RPMI7951 (cell line): Measurements from ENCODE around the gene EVA1B. TPM values are rescaled to one million over a fixed set of nuclear protein-coding genes. Genes with fewer than 3 reads are reported as not detected.

ENCODE experiments used
- DNase-seq: peaks from one replicate; pipeline ENCODE4 v3.0.0-alpha.2; 2012; ENCODE audit warnings: low read depth
- total RNA-seq: library from RNA; depleted of rRNA; stranded (reverse); fragments of >200 nt; shearing (Covaris generic); gene quantifications from 2 replicates; pipeline ENCODE4 v1.2.3, GENCODE V29; 2014; rRNA removed

The EVA1B gene, protein sequence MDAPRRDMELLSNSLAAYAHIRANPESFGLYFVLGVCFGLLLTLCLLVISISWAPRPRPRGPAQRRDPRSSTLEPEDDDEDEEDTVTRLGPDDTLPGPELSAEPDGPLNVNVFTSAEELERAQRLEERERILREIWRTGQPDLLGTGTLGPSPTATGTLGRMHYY
- total RNA-seq = 78.7 and 112 TPM in 2 replicates

DNA sequence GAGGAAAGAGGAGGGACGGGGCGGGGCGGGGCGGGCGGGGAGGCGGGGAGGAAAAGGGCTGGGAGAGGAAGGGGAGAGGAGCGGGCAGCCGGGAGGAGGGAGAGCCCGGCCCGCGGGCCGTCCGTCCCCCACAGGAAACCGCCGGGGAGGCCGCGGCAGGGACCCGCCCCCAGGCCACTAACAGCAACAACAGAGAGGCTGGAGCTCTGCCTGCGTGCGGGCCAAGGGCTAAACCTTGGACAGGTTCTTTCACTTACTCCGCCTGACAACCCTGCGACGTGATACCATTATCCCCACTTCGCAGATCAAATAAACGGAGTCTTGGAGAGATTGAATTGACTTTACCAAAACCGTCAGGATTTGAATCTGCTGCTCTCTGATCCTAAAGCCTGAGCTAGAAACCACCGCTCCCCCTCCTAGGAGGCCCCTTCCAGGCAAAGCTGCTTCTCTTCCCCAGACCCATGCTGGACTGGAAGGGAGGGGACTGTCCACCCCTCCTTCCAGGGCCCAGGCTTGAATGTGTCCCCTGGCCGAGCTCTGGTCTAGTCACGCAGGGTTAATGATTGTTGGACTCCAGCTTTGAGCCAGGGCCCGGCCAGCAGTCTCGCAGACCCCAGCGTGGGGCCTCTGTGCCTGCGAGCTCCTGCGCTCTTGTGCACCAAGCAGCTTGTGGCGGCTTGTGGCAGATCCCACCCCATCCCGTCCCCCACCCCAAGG lies at the start of gene EVA1B:
TSS of gene EVA1B (minus strand) at position 10 of the 717 bp plus-strand sequence. CDS start 608 bp downstream, outside the sequence.
- peak; percentile 88 for DNase-seq

DNA sequence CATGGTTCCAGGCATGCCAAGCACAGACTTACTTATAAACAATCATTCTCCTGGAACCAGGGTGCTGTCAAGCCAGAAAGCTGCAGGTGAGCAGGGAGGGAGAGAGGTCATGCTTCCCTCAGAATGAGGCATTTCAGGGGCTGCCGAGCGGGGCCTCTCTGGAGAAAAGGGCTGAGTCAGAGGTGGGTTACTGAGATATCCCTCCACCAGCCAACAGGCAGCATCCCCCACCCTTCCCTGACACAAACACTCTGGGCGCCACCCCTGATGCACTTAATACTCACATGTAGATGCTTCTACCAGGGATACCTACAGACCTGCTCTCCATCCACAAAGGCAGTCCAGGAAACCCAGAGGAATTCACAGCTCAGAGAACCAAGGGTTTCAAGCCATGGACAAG lies 49.2 kb upstream of the EVA1B start:
- no peak for DNase-seq

DNA sequence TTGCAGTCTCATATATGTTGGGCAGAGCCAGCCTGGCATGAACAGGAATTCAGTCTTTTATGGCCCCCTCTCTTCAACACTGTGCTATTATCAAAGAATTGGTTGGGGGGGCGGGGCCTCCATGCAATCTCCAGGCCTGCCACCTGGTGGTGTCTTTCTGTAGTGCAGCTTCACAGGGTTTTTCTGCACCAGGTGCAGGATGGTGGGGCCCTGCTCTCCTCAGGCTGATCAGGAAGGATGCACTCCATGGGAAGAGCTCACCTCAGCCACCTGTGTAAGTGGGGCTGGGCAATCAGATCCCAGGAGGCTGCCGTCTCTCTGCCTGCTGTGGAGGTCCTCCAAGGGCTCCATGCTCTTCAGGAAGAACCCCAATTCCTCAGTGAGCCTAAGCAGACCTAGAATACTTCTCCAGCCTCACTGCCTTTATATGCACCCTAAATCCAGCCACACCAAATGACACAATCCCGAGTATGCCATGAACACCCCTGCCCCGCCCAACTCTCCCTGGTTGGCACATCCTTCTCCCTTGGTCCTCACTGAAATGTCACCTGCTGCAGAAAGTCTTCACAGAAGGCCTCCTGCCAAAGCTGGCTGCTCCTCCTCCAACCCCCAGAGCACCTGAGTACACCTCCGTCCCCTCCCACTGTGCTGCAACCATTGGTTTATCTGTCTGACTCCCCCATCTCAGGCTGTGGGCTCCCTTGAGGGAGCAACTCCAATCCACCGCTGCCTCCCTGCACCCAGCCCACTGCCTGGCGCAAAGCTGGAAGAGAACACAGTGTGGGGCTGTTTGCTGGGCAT lies 45.8 kb upstream of the EVA1B start:
- DNase-seq = peak; percentile 71

DNA sequence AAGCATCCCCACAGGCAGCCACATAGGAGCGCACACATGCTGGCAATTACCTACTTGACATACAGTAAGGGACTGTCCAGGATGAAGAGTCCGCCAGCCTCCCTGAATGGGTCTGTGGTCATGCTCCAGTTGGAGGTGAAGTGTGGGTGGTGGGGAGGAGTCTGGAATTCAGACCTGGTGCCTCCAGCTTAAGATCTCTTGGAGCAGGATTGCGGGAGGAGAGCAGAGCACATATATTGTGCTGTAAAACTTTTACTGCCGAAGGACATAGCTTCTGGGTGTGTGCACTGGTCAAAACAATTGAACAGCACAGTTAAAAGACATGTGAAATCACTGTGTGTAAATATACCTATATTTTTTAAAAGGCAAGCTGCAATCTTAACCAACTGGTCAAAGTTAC lies 44.4 kb upstream of the EVA1B start:
- DNase-seq = no peak

DNA sequence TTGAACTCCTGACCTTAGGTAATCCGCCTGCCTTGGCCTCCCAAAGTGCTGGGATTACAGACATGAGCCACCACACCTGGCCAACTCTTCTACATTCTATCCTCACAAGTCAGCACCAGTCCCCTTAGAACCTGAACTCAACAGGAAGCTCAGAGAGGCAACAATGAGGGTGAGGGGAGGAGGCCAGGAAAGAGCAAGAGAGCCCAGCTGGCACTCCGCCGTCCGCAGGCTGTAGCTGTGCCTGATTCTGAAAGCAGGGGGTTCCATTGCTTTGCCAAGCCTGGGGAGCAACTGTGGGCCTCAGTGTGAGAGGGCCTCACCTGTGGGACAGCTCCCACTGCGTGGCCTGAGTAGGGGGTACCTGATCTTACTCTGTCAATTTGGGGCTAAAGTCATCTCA lies 43.6 kb upstream of the EVA1B start:
- no peak for DNase-seq

DNA sequence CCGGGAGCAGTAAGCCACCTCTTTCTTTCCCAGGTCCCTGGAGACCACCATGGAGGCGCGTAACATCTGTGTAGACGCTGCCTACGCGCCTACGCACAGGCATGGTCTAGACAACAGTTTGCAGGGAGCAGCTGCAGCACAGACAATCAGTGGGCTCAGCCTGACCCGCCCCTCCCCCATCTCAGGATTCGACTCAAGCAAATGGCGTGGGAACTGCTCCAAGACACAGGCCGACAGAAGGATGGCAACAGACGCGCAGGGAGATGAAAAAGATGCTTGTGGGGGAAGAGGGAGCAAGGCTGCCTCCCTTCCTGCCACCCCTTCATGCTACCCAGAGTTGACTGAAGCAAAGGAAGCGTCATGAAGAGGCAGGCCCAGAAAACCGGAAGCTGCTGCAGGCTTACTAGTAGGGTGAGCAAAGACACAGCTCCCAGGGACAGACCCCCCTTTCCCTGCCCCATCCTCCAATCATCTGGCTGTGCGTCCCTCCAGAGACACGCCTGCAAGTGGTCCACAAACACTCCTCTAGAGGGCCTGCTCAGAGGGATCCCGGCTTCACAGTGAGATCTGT lies 42.7 kb upstream of the EVA1B start:
- no peak for DNase-seq

DNA sequence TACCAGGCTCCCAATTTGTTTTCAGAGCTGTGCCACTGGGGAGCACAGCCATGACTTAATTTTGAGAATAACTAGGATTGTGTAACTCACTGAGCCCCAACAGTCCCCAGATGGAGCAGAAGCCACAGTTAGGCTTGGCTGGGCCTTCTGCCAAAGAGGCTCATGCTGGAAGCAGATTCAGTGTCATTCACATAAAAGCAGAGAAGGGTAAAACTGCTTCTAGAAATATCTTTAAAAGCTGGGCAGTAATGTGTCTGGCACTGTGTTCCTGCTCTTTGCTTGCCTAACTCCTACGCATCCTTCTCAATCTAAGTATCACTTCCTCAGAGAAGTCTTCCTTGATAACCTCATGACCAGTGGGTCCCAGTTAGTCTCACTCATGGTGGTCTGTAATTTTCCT lies 41.9 kb upstream of the EVA1B start:
- DNase-seq = peak; percentile 83

DNA sequence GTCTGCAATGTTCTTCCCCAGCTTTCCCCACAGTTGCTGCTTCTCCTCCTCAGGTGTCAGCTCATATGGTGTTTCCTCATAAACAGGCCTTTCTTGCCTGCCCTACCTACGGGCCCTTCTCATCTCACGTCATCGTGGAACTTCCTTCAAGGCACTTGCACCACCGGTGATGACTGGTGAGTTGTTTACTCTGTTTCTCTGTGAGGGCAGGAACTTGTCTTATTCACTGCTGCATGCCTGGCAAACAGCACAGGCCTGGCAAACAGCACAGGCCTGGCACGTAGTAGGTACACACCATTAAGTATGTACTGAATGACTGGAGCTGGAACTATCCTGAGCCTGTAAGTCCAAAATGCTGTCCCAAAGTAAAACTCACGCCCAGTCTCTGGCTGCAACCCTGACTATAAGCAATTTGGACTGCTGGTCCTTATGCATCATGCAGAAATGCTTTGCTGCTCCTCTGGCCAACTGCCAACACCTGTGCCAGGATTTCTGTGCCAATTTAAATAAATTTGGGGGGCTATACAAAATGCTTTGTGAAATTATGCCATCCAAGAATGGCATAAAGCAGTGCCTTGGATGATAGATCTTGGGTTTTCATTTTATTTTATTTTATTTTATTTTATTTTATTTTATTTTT lies 36.6 kb upstream of the EVA1B start:
- DNase-seq = no peak

DNA sequence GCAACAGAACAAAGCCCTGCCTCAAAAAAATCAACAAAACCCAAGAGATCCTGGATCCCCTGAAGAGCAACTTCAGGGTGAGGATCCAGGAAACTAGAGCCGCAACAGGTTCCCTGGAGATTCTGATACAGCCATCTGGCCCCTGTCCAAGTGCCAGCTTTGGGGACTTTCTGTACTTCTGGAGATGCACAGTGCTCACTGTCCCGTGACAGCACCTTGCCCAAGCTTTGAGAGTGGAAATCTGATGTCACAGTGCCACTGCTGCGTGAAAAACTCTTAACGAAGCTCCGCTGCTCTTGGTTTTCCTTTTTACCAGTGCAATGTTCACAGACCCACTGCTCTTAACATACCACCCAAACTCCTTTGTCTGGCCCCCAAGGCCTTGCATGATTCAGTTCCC lies 35.9 kb upstream of the EVA1B start:
- no peak for DNase-seq

DNA sequence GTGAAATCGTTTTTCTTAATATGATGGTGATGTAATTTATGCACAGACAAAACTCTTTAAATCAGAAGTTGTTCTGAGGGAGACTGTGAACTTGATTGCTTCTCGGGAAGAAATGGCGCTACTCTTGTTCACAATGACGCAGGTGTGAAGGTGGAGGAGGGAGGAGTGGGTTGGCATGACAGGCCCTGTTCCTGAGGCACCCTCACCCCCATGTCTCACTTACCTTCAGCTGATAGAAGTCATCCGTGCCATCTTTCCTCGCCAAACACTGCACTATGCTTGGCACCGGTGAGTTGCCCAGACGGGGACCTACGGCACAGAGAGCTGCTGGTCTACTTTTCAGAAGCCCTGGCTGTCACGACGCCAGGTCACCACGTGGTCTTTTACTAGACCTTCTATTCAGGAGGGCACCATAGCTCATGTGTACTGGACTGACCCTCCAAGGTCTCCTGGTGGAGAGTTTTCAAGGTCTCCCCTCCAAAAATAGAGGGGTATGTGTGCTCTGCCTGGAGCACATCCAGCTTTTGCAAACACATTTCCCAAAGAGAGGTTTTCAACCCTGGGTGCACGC lies 35.2 kb upstream of the EVA1B start:
- no peak for DNase-seq

DNA sequence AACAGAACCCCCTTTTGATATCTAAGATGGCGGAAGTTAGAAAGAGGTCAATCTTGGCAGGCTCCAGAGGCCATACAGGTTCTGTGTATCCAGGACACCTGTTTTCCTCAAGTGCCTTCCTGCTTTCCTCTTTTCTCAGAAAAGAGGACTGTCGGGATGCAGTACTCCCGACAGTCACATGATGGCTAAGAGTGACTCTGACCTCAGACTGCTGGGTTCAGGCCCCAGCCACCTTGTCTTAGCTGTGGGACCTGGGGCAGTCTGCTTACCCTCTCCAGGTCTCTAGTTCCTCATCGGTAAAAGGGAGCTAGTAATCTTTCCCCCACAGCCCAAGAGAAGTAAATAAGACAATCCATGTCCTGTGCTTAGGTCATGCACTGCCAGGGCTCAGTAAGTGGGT lies 32.4 kb upstream of the EVA1B start:
- no peak for DNase-seq

DNA sequence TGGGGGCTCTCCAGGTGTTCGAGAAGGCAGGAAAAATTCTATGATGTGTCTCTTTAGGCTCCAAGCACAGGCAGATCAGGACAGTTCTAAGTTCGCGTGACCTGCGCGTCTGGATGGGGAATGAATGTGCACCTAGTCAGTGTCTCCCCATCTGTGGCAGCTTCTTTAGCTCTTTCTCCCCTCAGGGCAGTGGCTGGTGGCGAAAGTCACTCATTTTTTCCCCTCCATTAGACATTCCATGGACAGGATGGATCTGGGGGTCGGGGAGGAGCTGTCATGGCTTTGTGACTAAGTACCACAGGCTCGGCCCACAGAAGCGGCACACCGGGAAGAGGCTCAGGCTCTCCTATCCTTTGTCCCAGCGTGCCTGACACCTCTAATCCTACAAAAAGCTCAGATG lies 31.0 kb upstream of the EVA1B start:
- DNase-seq = peak; percentile 92

DNA sequence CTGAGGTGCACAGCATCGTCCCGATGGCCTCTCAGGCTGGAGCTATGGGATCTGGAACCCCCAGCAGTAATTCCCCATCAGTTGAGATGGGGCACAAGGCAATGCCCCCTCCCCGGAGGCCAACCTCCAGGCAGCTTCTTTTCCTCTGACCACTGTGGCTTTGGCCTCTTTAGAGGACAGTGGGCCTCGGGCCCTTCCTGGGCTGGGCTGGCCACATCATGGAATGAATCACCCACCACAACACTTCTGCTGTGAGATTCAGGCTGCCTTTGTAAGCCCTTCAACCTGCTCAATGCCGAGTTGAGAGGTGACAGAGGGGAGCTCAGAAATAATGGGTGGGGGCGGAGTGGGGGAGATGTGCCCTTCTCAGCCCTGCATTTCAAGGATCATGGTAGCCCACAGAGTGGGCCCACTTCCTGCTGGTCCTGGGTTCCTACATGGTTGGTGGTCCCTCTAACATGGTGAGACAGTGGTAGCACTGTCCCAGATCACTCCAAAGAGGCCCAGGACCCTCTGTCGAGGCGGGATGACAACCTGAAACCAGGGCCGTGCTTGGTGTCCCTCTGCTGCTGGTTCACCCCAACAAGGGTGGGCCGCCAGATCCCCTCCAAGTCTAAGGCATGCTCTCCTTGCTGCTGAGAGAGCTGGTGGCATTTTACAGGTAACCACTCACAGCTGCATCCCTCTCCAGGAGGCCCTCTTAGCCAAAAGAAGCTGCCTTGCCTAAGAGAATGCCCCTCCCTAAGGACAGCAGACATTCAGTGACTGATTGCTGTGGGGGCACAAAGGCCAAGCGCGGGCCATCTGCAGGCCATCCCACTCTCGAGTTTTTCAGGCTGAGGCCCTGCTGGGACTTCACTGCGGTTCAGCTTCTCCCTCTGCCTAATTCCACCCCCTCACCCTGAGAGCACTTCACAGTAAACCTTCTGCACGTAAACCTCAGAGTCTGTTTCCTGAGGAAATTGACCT lies 29.7 kb upstream of the EVA1B start:
- DNase-seq = peak; percentile 95

DNA sequence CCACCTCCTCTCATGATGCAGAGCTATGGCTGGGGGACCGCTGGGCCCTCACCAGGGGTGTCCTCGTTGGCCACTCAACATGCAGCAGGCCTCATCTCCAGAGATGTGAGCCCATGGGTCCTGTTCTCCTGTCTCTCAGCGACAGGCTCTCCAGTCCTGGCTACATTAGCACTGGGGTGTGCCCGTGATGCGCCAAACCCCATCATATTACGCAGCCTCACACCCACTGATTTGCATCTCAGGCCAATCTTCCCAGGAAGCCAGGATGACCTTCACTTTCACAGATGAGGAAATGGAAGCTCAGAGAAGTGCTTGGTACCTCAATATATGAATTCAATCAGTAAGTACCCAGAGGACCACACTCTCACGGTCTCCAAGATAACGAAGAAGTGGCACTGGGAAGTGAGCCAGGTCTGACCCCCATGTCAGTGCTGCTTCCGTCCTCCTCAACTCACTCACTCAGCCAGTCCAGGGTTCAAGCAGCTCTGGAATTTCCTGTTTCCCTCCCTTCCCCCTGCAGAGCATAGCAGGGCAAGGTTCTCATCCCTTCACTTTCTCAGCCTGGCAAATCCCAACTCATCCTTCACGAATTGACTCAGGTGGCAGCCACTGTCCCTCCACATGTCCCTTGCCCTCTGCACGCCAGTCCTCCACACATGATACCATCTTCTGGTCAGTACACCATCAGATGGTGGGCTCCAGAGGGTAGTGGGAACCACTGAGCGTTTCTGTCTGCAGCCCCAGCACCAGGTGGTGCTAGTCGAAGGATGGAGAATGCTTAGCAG lies 28.9 kb upstream of the EVA1B start:
- DNase-seq = peak; percentile 72

DNA sequence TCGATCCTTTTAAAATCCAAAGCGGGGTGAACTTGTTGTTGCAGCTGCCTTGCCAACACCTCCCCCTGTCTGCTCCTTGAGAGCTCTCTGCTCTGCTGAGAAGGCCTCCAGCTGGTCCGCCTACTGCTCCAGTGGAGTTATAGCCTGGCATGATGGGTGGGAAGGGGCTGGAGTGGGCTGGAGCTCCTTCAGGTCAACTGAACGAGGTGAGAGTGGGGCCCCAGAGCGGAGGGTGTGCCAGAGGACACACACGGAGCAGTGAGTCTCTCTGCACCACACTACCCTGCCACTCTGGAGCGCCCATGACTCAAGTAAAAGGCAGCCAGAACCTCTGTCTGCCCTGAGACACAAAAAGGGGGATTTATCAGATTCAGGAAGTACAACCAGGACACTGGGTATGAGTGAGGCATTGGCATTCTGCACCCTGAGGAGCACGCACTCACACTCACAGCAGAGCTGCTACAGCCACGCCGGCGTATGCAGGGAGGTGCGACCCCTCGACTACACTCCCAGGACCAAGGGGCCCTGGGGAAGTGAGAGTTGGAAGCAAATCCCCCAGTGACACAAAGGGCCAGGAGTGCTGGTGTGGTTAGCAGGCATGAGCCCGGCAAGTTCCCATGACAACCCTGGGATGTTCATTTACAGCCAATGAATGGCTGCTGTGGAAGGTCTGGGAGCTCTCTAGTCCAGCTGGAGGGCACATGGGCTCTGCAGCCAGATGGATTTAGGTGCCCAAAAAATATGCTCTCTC lies 28.0 kb upstream of the EVA1B start:
- DNase-seq = peak; percentile 96

DNA sequence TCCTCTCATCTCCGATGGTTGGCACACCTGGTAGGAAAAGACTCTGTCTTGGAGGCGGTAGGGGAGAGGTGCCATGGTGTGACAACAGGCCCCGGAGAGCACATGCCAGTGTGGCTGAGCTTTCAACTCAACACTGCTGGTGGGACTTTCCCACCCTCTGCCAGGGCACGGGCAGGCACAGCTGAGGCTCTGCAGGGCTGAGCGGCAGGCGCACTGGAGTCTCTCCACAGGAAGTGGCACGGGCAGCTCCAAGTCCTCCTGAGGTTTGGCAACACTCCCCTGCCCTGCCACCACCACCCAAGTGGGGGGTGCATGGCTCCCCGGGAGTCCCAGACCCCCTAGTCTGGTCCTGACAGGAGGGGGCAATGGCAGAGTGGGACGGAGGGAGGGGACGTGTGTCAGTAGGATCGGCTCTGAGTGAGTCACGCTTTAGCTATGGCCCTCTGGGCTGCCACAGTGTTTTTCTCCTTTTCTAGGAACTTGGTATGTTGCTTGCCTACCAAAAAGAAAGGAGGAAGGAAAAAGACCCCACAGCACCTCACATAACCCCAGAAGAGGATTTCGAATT lies 27.3 kb upstream of the EVA1B start:
- peak; percentile 95 for DNase-seq

DNA sequence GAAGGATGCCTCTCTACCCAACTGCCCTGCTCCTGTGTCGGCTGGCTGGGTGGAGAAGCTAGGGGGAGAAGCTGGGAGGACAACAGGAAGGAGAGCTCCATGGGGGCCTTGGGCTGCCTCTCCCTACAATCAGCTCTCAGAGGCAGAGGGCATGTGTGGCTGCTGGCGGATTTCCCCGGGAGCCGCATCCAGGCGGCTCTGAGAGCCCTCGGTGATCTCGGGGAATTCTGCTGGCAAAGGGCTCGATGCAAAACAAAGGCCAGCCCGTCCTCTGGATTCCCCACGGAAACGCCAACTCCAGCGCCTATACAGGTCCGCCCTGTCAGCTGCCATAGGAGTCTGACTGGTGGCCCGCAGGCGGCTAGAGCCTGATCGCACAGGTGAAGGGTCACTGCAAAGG lies 26.4 kb upstream of the EVA1B start:
- peak; percentile 36 for DNase-seq

DNA sequence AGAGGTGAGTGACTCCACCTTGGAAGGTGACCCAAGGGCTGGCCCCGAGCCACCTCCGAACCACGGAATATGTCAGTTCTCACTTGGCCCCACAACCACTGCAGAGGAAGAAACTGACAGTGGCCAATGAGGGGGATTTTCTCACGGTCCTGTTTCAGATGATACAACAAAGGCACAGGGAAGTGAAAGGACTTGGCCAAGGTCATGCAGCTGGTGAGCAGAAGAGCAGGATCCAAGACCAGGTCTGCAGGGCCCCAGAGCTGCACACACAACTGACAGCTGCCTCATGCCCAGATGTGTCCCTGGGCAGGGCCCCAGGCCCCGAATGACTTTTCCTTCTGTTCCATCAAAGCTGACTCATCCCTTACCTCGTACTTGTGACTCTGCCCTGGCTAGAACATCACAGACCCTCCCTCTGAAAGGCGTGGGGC lies 25.8 kb upstream of the EVA1B start:
- peak; percentile 92 for DNase-seq
